Measurements from ENCODE around the gene IL4I1. TPM values are rescaled to one million over a fixed set of nuclear protein-coding genes. Genes with fewer than 3 reads are reported as not detected.

Gene IL4I1
- total RNA-seq, 1 experiment from 2014 or later = 0.71 TPM

- H3K27me3 ChIP-seq (ENCODE audit: insufficient read depth, low read length) = no peaks in the 10 kb centered on the region
- ChIA-PET CTCF (no interaction called here), RAD21 (ENCODE audit: low non-redundant PET in 1 of 2, low total read pairs in 2 of 2, uncharacterized antibody in 2 of 2, unreplicated experiment in 2 of 2) (no interaction called here), POLR2A (no interaction called here)
- peaks cover 24 to 43% of the 10 kb centered on the region in 2 experiments for H3K36me3 ChIP-seq (ENCODE audit: control insufficient read depth in 1 of 2, insufficient read depth in 2 of 2, low read length in 2 of 2)
- DNase-seq (ENCODE audit: low read depth, low spot score) (no peak), ATAC-seq (no peak)
- H3K27ac ChIP-seq (ENCODE audit: low read depth, low read length) = no peak overlapping the region
- H3K4me1 ChIP-seq (ENCODE audit: control insufficient read depth in 1 of 2, insufficient read depth in 2 of 2, low read length in 2 of 2) = peaks cover 7 to 14% of the 10 kb centered on the region in 2 experiments; a peak in 3 of 4 replicates
- H3K79me2 ChIP-seq (ENCODE audit: insufficient read depth, low read length) = peaks cover 100% of the 10 kb centered on the region
- H4K20me1 ChIP-seq (ENCODE audit: insufficient read depth) = peaks cover 7% of the 10 kb centered on the region; the same call in 1 of the 2 replicates
- intact Hi-C loops (cut with micrococcal nuclease) = no loop called here
- no peaks in the 10 kb centered on the region for H3K9me2 ChIP-seq (ENCODE audit: insufficient read depth)
- no peak overlapping the region for H3K4me2 ChIP-seq (ENCODE audit: low read length)
- H3K9ac ChIP-seq (ENCODE audit: low read length) = no peak overlapping the region
- no peak overlapping the region for H3K4me3 ChIP-seq (replicated peaks in 1 of 2; ENCODE audit: low read depth in 1 of 2, low read length in 2 of 2)
- no peaks in the 10 kb centered on the region for H3K9me3 ChIP-seq (ENCODE audit: control insufficient read depth in 1 of 2, insufficient read depth in 1 of 2, low read depth in 1 of 2, low read length in 2 of 2)
- no TSS peak for BruUV-seq (replicated peaks)
- TF ChIP-seq MAX (IDR thresholded peaks at IDR 0.05) (no peak), CBX3 (IDR thresholded peaks at IDR 0.05; ENCODE audit: low read depth) (no peak), EZH2phosphoT487 (IDR thresholded peaks at IDR 0.05; ENCODE audit: borderline replicate concordance) (no peak), JUND (IDR thresholded peaks at IDR 0.05) (no peak), ZBTB33 (IDR thresholded peaks at IDR 0.05; ENCODE audit: extremely low read depth, insufficient replicate concordance, low read length) (no peak), CTCF (IDR thresholded peaks at IDR 0.05 in 2 of 3, conservative IDR thresholded peaks at IDR 0.05 in 1 of 3; ENCODE audit: borderline replicate concordance in 1 of 3, insufficient read depth in 1 of 3, low read depth in 2 of 3, low read length in 2 of 3) (no peak)
- no peak overlapping the region for H2AFZ ChIP-seq (ENCODE audit: low read depth, low read length, poor library complexity, severe bottlenecking)
Measured at GRCh38 chr19:49924004-49924880, 27.6 kb upstream of the IL4I1 start.
